CD4-positive, alpha-beta memory T cell (primary cell): ENCODE results near the gene PARP1. TPM values are rescaled to one million over a fixed set of nuclear protein-coding genes. Genes with fewer than 3 reads are reported as not detected.
"Not testable (repeated sequence)": the region's sequence is repeated elsewhere in the genome, so short reads cannot be mapped to it uniquely, and the experiment has no call there.

Experiments
- CTCF ChIA-PET: fragments of 350-600 bp; sonication (Branson Sonifier 250); formaldehyde crosslinking; loops from one replicate; lab custom pipeline; 2021; ENCODE audit warnings: inconsistent platforms; ENCODE audit not compliant: partially characterized antibody; lab: Charles Lee
- POLR2A ChIA-PET: fragments of 350-600 bp; sonication (Branson Sonifier 250); formaldehyde crosslinking; loops from one replicate; lab custom pipeline; 2021; ENCODE audit not compliant: partially characterized antibody; lab: Charles Lee
- DNase-seq, 5 donors: peaks; one replicate each; pipeline versions ENCODE4 v3.0.0 to v3.0.0-alpha.2; 2020 to 2022; ENCODE audit warnings: mixed read lengths in 1 of 5
- H3K27ac ChIP-seq: one replicate; pipeline ENCODE4 v1.7.0; 2013; ENCODE audit warnings: low read depth, low read length
- H3K27me3 ChIP-seq: 2 replicates; pipeline ENCODE4 v1.7.0; 2013; ENCODE audit warnings: mild to moderate bottlenecking, low read length, moderate library complexity; ENCODE audit not compliant: insufficient read depth
- H3K36me3 ChIP-seq: 2 replicates; pipeline ENCODE4 v1.7.0; 2013; ENCODE audit warnings: mild to moderate bottlenecking, low read length, moderate library complexity; ENCODE audit not compliant: insufficient read depth
- H3K4me1 ChIP-seq: 2 replicates; pipeline ENCODE4 v1.7.0; 2013; ENCODE audit warnings: mild to moderate bottlenecking, low read length, moderate library complexity; ENCODE audit not compliant: insufficient read depth
- H3K4me3 ChIP-seq, 2 donors: one replicate each; pipeline ENCODE4 v1.7.0; 2013; ENCODE audit warnings: low read length in 2 of 2, mild to moderate bottlenecking in 1 of 2
- H3K9me3 ChIP-seq, 2 donors: one replicate each; pipeline ENCODE4 v1.7.0; 2013; ENCODE audit warnings: low read length in 2 of 2, control low read depth in 1 of 2; ENCODE audit not compliant: control insufficient read depth in 1 of 2
- H3K27ac Mint-ChIP-seq, 7 donors: one replicate each; pipeline ENCODE4 v1.8.0; 2020 to 2021; ENCODE audit warnings: mixed read lengths in 7 of 7, mild to moderate bottlenecking in 6 of 7, inconsistent platforms in 3 of 7, moderate library complexity in 3 of 7
- H3K27me3 Mint-ChIP-seq, 2 donors: one replicate each; pipeline ENCODE4 v1.8.0; 2020 to 2021; ENCODE audit warnings: mixed read lengths in 2 of 2
- H3K36me3 Mint-ChIP-seq, 2 donors: one replicate each; pipeline ENCODE4 v1.8.0; 2020 to 2021; ENCODE audit warnings: mixed read lengths in 2 of 2, inconsistent platforms in 1 of 2, mild to moderate bottlenecking in 1 of 2
- H3K4me1 Mint-ChIP-seq, 4 donors: one replicate each; pipeline ENCODE4 v1.8.0; 2020 to 2021; ENCODE audit warnings: mixed read lengths in 4 of 4, mild to moderate bottlenecking in 1 of 4
- H3K4me3 Mint-ChIP-seq, 8 donors: one replicate each; pipeline ENCODE4 v1.8.0; 2020 to 2021; ENCODE audit warnings: mixed read lengths in 8 of 8, mild to moderate bottlenecking in 7 of 8, moderate library complexity in 6 of 8, inconsistent platforms in 3 of 8
- H3K9me3 Mint-ChIP-seq, 8 donors: one replicate each; pipeline ENCODE4 v1.8.0; 2020 to 2021; ENCODE audit warnings: mixed read lengths in 8 of 8, mild to moderate bottlenecking in 5 of 8, inconsistent platforms in 3 of 8, moderate library complexity in 1 of 8
- intact Hi-C: fragments of 100-400 bp; cut with micrococcal nuclease; formaldehyde crosslinking; loops from one replicate; pipeline ENCODE4 v1.15.1; 2023
- polyA plus RNA-seq, 2 donors: library from polyadenylated mRNA; unstranded; fragments of 300-500 nt; fragmentation: Illumina TruSeq; gene quantifications; one replicate each; pipeline ENCODE4 v1.2.3, GENCODE V29; 2021
- total RNA-seq, 2 experiments: library from RNA; stranded (reverse); gene quantifications; one replicate each; pipeline ENCODE4 v1.2.3, GENCODE V29; 2021

PARP1 gene
- total and polyA plus RNA-seq, 4 experiments from 2014 or later = 73.0 to 148 (median 125) TPM

DNA sequence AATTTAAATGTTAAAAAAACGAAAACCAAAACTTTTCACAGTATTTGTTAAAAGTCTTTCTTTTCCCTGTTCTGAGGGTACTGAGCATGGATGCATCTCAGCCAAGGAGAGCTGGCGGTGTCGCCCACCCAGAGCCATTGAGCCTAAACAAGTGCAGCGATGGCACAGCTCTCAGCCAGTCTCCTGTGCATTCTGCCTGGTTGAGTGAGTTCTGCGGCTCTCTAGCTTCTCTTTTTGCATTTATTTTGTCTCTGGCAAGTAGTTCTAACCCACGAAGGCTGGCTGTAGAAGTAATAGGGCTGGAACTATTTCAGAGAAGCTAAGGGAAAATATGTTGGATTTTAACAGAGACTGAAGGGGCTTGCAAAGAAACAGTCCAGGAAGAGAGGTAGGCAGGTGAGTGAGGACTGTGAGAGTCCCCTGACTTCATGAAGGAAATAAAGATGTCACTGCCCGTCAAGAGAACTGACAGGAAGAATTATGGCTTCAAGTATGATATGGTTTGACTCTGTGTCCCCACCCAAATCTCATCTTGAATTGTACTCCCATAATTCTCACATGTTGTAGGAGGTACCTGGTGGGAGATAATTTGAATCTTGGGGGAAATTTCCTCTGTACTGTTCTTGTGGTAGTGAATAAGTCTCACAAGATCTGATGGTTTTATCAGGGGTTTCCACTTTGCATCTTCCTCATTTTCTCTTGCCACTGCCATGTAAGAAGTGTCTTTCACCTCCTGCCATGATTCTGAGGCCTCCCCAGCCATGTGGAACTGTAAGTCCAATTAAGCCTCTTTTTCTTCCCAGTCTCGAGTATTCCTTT is 63.2 kb downstream of the PARP1 start:
- H3K9me3 ChIP-seq = no peaks in the 10 kb centered on the region
- H3K4me3 ChIP-seq = no peak overlapping the region
- H3K36me3 ChIP-seq = no peaks in the 10 kb centered on the region
- CTCF ChIA-PET = no interaction called here
- H3K27me3 ChIP-seq = no peaks in the 10 kb centered on the region
- Mint-ChIP-seq H3K9me3 (peaks cover 0 to 12% (median 9%) of the 10 kb centered on the region in 8 donors), H3K4me1 (no peaks in the 10 kb centered on the region), H3K27ac (no peak overlapping the region), H3K36me3 (peaks cover 2 to 8% of the 10 kb centered on the region in 2 donors), H3K27me3 (peaks cover 6 to 8% of the 10 kb centered on the region in 2 donors), H3K4me3 (no peak overlapping the region)
- intact Hi-C loops = no loop called here
- H3K27ac ChIP-seq = no peak overlapping the region
- H3K4me1 ChIP-seq = no peaks in the 10 kb centered on the region
- POLR2A ChIA-PET = no interaction called here
- DNase-seq = no peak

DNA sequence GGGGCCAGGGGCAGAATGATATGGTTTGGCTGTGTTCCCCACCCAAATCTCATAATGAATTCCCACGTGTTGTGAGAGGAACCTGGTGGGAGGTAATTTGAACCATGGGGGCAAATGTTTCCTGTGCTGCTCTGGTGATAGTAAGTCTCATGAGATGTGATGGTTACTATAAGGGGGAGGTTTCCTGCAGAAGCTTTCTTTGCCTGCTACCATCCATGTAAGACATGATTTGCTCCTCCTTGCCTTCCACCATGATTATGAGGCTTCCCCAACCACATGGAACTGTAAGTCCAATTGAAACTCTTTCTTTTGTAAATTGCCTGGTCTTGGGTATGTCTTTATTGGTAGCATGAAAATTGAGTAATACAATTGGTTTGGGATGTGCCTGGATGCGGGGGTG is 65.2 kb downstream of the PARP1 start:
- POLR2A ChIA-PET = no interaction called here
- intact Hi-C loops = no loop called here
- Histone ChIP-seq H3K27ac (no peak overlapping the region), H3K9me3 (no peaks in the 10 kb centered on the region), H3K4me1 (no peaks in the 10 kb centered on the region), H3K36me3 (no peaks in the 10 kb centered on the region), H3K4me3 (no peak overlapping the region), H3K27me3 (no peaks in the 10 kb centered on the region)
- CTCF ChIA-PET = no interaction called here
- no peak overlapping the region for H3K27ac Mint-ChIP-seq
- peaks cover 2 to 8% of the 10 kb centered on the region in 2 donors for H3K36me3 Mint-ChIP-seq
- H3K9me3 Mint-ChIP-seq = peaks cover 0 to 12% (median 9%) of the 10 kb centered on the region in 8 donors
- H3K4me3 Mint-ChIP-seq = no peak overlapping the region
- H3K27me3 Mint-ChIP-seq = peaks cover 7 to 8% of the 10 kb centered on the region in 2 donors
- no peak for DNase-seq
- no peaks in the 10 kb centered on the region for H3K4me1 Mint-ChIP-seq

DNA sequence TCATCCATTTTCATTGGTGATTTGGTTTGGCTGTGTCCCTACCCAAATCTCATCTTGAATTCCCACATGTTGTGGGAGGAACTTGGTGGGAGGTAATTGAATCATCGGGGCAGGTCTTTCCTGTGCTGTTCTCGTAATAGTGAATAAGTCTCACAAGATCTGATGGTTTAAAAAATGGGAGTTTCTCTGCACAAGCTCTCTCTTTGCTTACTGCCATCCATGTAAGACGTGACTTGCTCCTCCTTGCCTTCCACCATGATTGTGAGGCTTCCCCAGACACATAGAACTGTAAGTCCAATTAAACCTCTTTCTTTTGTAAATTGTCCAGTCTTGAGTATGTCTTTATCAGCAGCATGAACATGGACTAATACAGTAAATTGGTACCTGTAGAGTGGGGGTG is 67.8 kb downstream of the PARP1 start:
- H3K27me3 ChIP-seq, H3K36me3 ChIP-seq, H3K9me3 ChIP-seq, H3K27ac ChIP-seq, H3K27me3 Mint-ChIP-seq, H3K4me3 ChIP-seq, H3K4me1 Mint-ChIP-seq, H3K4me3 Mint-ChIP-seq, DNase-seq, H3K36me3 Mint-ChIP-seq, CTCF ChIA-PET, H3K27ac Mint-ChIP-seq, H3K4me1 ChIP-seq, intact Hi-C loops: not testable (repeated sequence)
- POLR2A ChIA-PET = interaction anchor here (0.6 kb wide), 1 partner anchor 59 kb away, joined by 3 read pairs; no protein-coding TSS in a partner anchor
- H3K9me3 Mint-ChIP-seq = peaks cover 0 to 12% (median 9%) of the 10 kb centered on the region in 8 donors

DNA sequence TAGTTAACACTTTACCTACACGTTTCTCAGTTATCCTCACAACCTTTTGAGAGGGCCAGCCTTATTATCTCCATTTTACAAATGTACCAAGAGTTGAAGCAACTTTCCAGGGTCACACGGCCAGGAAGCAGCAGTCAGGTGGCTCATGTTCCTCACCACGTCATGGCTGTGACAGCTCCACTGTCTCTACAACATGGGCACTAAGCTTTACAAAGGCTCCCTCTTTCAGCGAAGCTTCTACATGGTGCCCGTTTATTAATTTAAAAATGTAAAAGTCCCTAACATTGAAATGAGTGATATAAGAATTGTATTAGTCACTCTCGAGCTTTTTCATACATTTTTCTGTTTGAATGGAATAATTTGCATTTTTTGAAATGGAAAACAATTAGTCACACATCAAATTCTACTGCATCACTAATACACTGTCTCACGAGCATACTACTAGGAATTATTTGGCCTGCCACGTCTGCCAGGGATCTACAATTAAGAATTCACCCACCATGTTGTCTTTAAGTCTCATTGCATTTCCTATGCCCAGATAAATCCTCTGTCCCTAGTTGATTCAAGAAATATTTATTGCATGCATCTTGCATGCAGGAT is 70.5 kb downstream of the PARP1 start:
- H3K27me3 ChIP-seq = no peaks in the 10 kb centered on the region
- intact Hi-C loops = no loop called here
- H3K4me3 ChIP-seq = no peak overlapping the region
- H3K27ac ChIP-seq = no peak overlapping the region
- peaks cover 0 to 12% (median 8%) of the 10 kb centered on the region in 8 donors for H3K9me3 Mint-ChIP-seq
- no peaks in the 10 kb centered on the region for H3K9me3 ChIP-seq
- peaks cover 3% of the 10 kb centered on the region for H3K4me1 ChIP-seq
- DNase-seq = no peak
- H3K27me3 Mint-ChIP-seq = peaks cover 6 to 8% of the 10 kb centered on the region in 2 donors
- no peaks in the 10 kb centered on the region for H3K36me3 ChIP-seq
- POLR2A ChIA-PET = no interaction called here
- CTCF ChIA-PET = interaction anchor here (0.7 kb wide), 1 partner anchor 212 kb away, joined by 3 read pairs; no protein-coding TSS in a partner anchor
- peaks cover 6 to 9% (median 8%) of the 10 kb centered on the region in 4 donors for H3K4me1 Mint-ChIP-seq
- H3K36me3 Mint-ChIP-seq = peaks cover 2 to 8% of the 10 kb centered on the region in 2 donors
- no peak overlapping the region for H3K4me3 Mint-ChIP-seq
- no peak overlapping the region for H3K27ac Mint-ChIP-seq

DNA sequence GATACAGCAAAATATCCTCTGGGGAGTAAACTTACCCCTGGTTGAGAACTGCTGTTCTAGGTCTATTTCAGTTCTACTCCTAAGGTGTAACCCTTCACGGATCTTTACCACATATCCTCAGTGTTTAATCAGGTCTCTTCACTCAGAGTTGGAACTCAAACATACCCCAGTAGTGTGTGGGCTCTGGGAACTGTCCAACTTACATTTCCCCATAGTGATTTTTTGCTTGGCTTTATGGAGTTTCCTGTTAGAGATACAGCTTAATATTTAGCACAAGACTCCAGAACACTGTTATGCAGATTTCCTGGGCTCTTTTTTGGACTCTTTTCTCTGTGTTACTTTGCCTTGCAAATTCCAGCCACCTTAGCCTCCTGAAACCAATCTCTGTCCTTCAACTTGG is 72.2 kb downstream of the PARP1 start:
- Histone ChIP-seq H3K27ac (no peak overlapping the region), H3K36me3 (no peaks in the 10 kb centered on the region), H3K4me3 (no peak overlapping the region), H3K27me3 (no peaks in the 10 kb centered on the region), H3K9me3 (no peaks in the 10 kb centered on the region), H3K4me1 (peaks cover 3% of the 10 kb centered on the region)
- intact Hi-C loops = no loop called here
- no peak overlapping the region for H3K27ac Mint-ChIP-seq
- CTCF ChIA-PET = interaction anchor here (6.2 kb wide), 1 partner anchor 210 kb away, joined by 91 read pairs; no protein-coding TSS in a partner anchor
- no peak overlapping the region for H3K4me3 Mint-ChIP-seq
- H3K27me3 Mint-ChIP-seq = peaks cover 6 to 7% of the 10 kb centered on the region in 2 donors
- peaks cover 0 to 8% (median 6%) of the 10 kb centered on the region in 8 donors for H3K9me3 Mint-ChIP-seq
- DNase-seq = no peak
- H3K36me3 Mint-ChIP-seq = peaks cover 2 to 6% of the 10 kb centered on the region in 2 donors
- H3K4me1 Mint-ChIP-seq = peaks cover 6 to 9% (median 8%) of the 10 kb centered on the region in 4 donors
- POLR2A ChIA-PET = no interaction called here

DNA sequence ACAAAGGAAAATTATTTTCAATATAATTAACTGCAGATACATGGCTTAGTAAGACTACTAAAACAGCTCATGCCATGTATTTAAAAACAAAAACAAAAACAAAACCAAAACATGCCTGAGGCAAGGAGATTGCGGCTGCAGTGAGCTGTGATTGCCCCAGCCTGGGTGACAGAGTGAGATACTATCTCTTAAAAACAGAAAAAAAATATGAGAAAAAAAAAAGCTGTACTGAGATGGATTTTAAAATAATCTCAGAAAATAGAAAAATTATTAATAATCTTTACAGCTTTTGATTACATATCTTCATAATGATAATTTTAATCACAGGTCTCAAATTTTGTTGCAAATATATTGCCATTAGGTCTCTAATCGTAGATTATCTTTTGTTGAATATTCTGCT is 74.9 kb downstream of the PARP1 start:
- Mint-ChIP-seq H3K36me3 (no peaks in the 10 kb centered on the region), H3K27ac (peak overlapping the region in 6 of 7 donors; percentile 28 to 84 (median 61)), H3K9me3 (no peaks in the 10 kb centered on the region), H3K4me3 (peak overlapping the region; percentile 45 to 81 (median 66)), H3K27me3 (peaks cover 0 to 2% of the 10 kb centered on the region in 2 donors), H3K4me1 (peaks cover 6 to 9% (median 8%) of the 10 kb centered on the region in 4 donors)
- Histone ChIP-seq H3K27me3 (no peaks in the 10 kb centered on the region), H3K9me3 (no peaks in the 10 kb centered on the region), H3K27ac (no peak overlapping the region), H3K36me3 (no peaks in the 10 kb centered on the region), H3K4me3 (no peak overlapping the region), H3K4me1 (peaks cover 3% of the 10 kb centered on the region)
- CTCF ChIA-PET = interaction anchor here (0.6 to 6.2 kb wide), 28 partner anchors 8 to 268 kb away, joined by 3 to 91 read pairs (median 4); partner anchors contain the start of genes LIN9 and PARP1
- DNase-seq = peak in 2 of 5 donors; percentile 10 to 14
- intact Hi-C loops = loop anchor here (1.0 to 2.0 kb wide), 2 partner anchors 136 to 208 kb away; no protein-coding TSS in a partner anchor
- POLR2A ChIA-PET = interaction anchor here (0.8 to 2.3 kb wide), 5 partner anchors 24 to 270 kb away, joined by 3 to 11 read pairs (median 4); partner anchors contain the start of genes H3-3A and LIN9

DNA sequence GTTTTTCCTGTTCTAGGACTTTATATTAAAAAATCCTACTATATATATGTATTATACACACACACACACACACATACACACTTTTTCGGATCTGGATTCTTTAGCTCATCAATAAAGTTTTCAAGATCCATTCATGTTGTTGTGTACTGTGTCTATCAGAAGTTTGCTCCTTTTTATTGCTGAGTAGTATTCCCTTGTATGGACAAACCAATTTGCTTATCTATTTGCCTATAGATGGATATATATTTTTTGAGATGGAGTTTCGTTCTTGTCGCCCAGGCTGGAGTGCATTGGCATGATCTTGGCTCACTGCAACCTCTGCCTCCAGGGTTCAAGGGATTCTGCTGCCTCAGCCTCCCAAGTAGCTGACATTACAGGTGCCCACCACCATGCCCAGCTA is 78.7 kb downstream of the PARP1 start:
- Histone ChIP-seq H3K27ac (no peak overlapping the region), H3K4me1 (peaks cover 3% of the 10 kb centered on the region), H3K4me3 (no peak overlapping the region), H3K9me3 (no peaks in the 10 kb centered on the region), H3K27me3 (no peaks in the 10 kb centered on the region), H3K36me3 (no peaks in the 10 kb centered on the region)
- H3K27me3 Mint-ChIP-seq = peaks cover 0 to 6% of the 10 kb centered on the region in 2 donors
- peaks cover 5 to 9% (median 6%) of the 10 kb centered on the region in 4 donors for H3K4me1 Mint-ChIP-seq
- CTCF ChIA-PET = interaction anchor here (0.5 kb wide), 1 partner anchor 12 kb away, joined by 3 read pairs; no protein-coding TSS in a partner anchor
- intact Hi-C loops = no loop called here
- H3K4me3 Mint-ChIP-seq = no peak overlapping the region
- POLR2A ChIA-PET = no interaction called here
- DNase-seq = no peak
- H3K27ac Mint-ChIP-seq = no peak overlapping the region
- H3K36me3 Mint-ChIP-seq = no peaks in the 10 kb centered on the region
- H3K9me3 Mint-ChIP-seq = no peaks in the 10 kb centered on the region
